ENCODE results near the gene SMARCAD1.
A peak's percentile ranks its signal among the peaks of the same experiment; 100 is the strongest.
"Not testable (repeated sequence)": the region's sequence is repeated elsewhere in the genome, so short reads cannot be mapped to it uniquely, and the experiment has no call there.

SMARCAD1 gene

GRCh38 chr4:94290245-94290644, 82.6 kb downstream of the SMARCAD1 start:
- DNase-seq (ENCODE audit: low read depth, low spot score), result no peak

GRCh38 chr4:94293981-94294380, 86.3 kb downstream of the SMARCAD1 start:
- DNase-seq (ENCODE audit: low read depth, low spot score), result not testable (repeated sequence)

- DNase-seq (ENCODE audit: low read depth, low spot score), result not testable (repeated sequence)
Measured at GRCh38 chr4:94295473-94295872, 87.8 kb downstream of the SMARCAD1 start.

GRCh38 chr4:94298725-94299252, 91.1 kb downstream of the SMARCAD1 start:
- DNase-seq (ENCODE audit: low read depth, low spot score), result no peak

- DNase-seq (ENCODE audit: low read depth, low spot score), result no peak
Measured at GRCh38 chr4:94302191-94302590, 94.5 kb downstream of the SMARCAD1 start.

GRCh38 chr4:94304365-94304971, 96.8 kb downstream of the SMARCAD1 start:
- no peak for DNase-seq (ENCODE audit: low read depth, low spot score)

- DNase-seq (ENCODE audit: low read depth, low spot score), result no peak
Measured at GRCh38 chr4:94305466-94306225, 98.0 kb downstream of the SMARCAD1 start.

- DNase-seq (ENCODE audit: low read depth, low spot score), result no peak
Measured at GRCh38 chr4:94306713-94307112, 99.0 kb downstream of the SMARCAD1 start.

- DNase-seq (ENCODE audit: low read depth, low spot score), result no peak
Measured at GRCh38 chr4:94307231-94307871, 99.7 kb downstream of the SMARCAD1 start.

- not testable (repeated sequence) for DNase-seq (ENCODE audit: low read depth, low spot score)
Measured at GRCh38 chr4:94319927-94320326, 112.3 kb downstream of the SMARCAD1 start.

- DNase-seq (ENCODE audit: low read depth, low spot score), result no peak
Measured at GRCh38 chr4:94325835-94326234, 118.2 kb downstream of the SMARCAD1 start.

- DNase-seq (ENCODE audit: low read depth, low spot score), result no peak
Measured at GRCh38 chr4:94329933-94330332, 122.3 kb downstream of the SMARCAD1 start.

- DNase-seq (ENCODE audit: low read depth, low spot score), result no peak
Measured at GRCh38 chr4:94332983-94333590, 125.4 kb downstream of the SMARCAD1 start.

- DNase-seq (ENCODE audit: low read depth, low spot score), result no peak
Measured at GRCh38 chr4:94333866-94334265, 126.2 kb downstream of the SMARCAD1 start.

- DNase-seq (ENCODE audit: low read depth, low spot score), result no peak
Measured at GRCh38 chr4:94334476-94334875, 126.8 kb downstream of the SMARCAD1 start.

- no peak for DNase-seq (ENCODE audit: low read depth, low spot score)
Measured at GRCh38 chr4:94334962-94335361, 127.3 kb downstream of the SMARCAD1 start.

- no peak for DNase-seq (ENCODE audit: low read depth, low spot score)
Measured at GRCh38 chr4:94336303-94336702, 128.6 kb downstream of the SMARCAD1 start.

- DNase-seq (ENCODE audit: low read depth, low spot score), result not testable (repeated sequence)
Measured at GRCh38 chr4:94336791-94337190, 129.1 kb downstream of the SMARCAD1 start.

GRCh38 chr4:94338681-94339351, 131.2 kb downstream of the SMARCAD1 start:
- no peak for DNase-seq (ENCODE audit: low read depth, low spot score)

- peak; percentile 0 for DNase-seq (ENCODE audit: low read depth, low spot score)
Measured at GRCh38 chr4:94339779-94340178, 132.1 kb downstream of the SMARCAD1 start.
